NCI-H2081 treated with DMSO at 0.1 percent for 48 hours (cell line): ENCODE data around the gene LDHAL6B.

ENCODE experiments used
- DNase-seq: peaks from one replicate; lab custom pipeline; 2025; lab: John Stamatoyannopoulos, UW

Gene LDHAL6B

GRCh38 chr15:59177317-59177660 is 29.4 kb upstream of the LDHAL6B start:
- no peak for DNase-seq

- DNase-seq: no peak
Measured at GRCh38 chr15:59178151-59178695, 28.4 kb upstream of the LDHAL6B start.

GRCh38 chr15:59179717-59180116 is 26.9 kb upstream of the LDHAL6B start:
- no peak for DNase-seq

GRCh38 chr15:59180945-59181600 is 25.6 kb upstream of the LDHAL6B start:
- DNase-seq: no peak

- no peak for DNase-seq
Measured at GRCh38 chr15:59185725-59186124, 20.9 kb upstream of the LDHAL6B start.

GRCh38 chr15:59186501-59186900 is 20.1 kb upstream of the LDHAL6B start:
- DNase-seq: no peak

GRCh38 chr15:59189241-59189640 is 17.4 kb upstream of the LDHAL6B start:
- DNase-seq: no peak

GRCh38 chr15:59190291-59190690 is 16.4 kb upstream of the LDHAL6B start:
- no peak for DNase-seq

GRCh38 chr15:59191855-59192237 is 14.8 kb upstream of the LDHAL6B start:
- DNase-seq: no peak

GRCh38 chr15:59194639-59195325 is 11.9 kb upstream of the LDHAL6B start:
- no peak for DNase-seq

- no peak for DNase-seq
Measured at GRCh38 chr15:59196416-59196815, 10.2 kb upstream of the LDHAL6B start.

- no peak for DNase-seq
Measured at GRCh38 chr15:59197454-59197853, 9.2 kb upstream of the LDHAL6B start.

- no peak for DNase-seq
Measured at GRCh38 chr15:59199626-59200465, 6.8 kb upstream of the LDHAL6B start.

GRCh38 chr15:59200560-59200959 is 6.1 kb upstream of the LDHAL6B start:
- DNase-seq: no peak

- DNase-seq: no peak
Measured at GRCh38 chr15:59203008-59203407, 3.6 kb upstream of the LDHAL6B start.

- no peak for DNase-seq
Measured at GRCh38 chr15:59203657-59204056, 3.0 kb upstream of the LDHAL6B start.

GRCh38 chr15:59205839-59206622 is 612 bp upstream of the LDHAL6B start:
- no peak for DNase-seq

- DNase-seq: no peak
Measured at GRCh38 chr15:59208613-59209249, 2.1 kb downstream of the LDHAL6B start.

GRCh38 chr15:59210186-59210585 is 3.5 kb downstream of the LDHAL6B start:
- DNase-seq: no peak

- no peak for DNase-seq
Measured at GRCh38 chr15:59216911-59217310, 10.3 kb downstream of the LDHAL6B start.

GRCh38 chr15:59217876-59218498 is 11.3 kb downstream of the LDHAL6B start:
- DNase-seq: no peak
